UCSD-AML1 (cell line): ENCODE data around the gene KIR3DL3.
"Not testable (repeated sequence)": the region's sequence is repeated elsewhere in the genome, so short reads cannot be mapped to it uniquely, and the experiment has no call there.

Source experiments
- DNase-seq: peaks from one replicate; lab custom pipeline; 2025; ENCODE audit not compliant: unreplicated experiment; lab: John Stamatoyannopoulos, UW

Gene KIR3DL3

GRCh38 chr19:54775830-54776229 lies 51.6 kb downstream of the KIR3DL3 start:
- not testable (repeated sequence) for DNase-seq

DNA sequence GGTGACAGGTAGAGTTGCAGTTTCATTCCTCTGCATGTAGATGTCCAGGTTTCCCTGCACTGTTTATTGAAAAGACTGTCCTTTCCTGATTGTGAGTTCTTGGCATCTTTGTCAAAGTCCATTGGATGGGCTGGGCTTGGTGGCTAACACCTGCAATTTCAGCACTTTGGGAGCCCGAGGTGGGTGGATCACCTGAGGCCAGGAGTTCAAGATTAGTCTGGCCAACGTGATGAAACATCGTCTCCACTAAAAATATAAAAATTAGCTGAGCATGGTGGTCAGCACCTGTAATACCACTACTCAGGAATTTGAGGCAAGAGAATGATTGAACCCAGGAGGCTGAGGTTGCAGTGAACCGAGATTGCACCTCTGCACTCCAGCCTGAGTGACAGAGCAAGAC lies 53.6 kb downstream of the KIR3DL3 start:
- DNase-seq, result not testable (repeated sequence)

- not testable (repeated sequence) for DNase-seq
These were observed 54.7 kb downstream of the KIR3DL3 start for GRCh38 chr19:54778896-54779295.

DNA sequence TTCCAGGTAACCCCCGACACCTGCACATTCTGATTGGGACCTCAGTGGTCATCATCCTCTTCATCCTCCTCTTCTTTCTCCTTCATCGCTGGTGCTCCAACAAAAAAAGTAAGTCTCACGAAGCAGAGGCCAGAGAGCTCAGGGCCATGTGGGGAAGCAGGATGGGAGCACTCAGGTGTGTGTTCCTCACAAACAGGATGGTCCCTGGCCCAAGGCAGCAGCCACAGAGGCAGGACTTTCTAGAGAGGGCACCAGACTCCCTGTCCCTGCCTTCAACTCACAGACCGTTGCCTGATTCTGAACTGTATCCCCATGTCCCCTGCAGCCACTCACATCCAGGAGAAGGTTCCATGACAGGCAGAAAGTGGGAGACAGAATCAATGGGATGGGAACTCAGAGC lies 58.7 kb downstream of the KIR3DL3 start:
- not testable (repeated sequence) for DNase-seq
